ENCODE data around the gene ANKRD2. TPM values are rescaled to one million over a fixed set of nuclear protein-coding genes. Genes with fewer than 3 reads are reported as not detected.

The ANKRD2 gene
- total and polyA plus RNA-seq, 2 donors (not counting 3 experiments of a cell fraction or from before 2014, with no cell fraction given): 1.6 to 1.8 TPM

DNA sequence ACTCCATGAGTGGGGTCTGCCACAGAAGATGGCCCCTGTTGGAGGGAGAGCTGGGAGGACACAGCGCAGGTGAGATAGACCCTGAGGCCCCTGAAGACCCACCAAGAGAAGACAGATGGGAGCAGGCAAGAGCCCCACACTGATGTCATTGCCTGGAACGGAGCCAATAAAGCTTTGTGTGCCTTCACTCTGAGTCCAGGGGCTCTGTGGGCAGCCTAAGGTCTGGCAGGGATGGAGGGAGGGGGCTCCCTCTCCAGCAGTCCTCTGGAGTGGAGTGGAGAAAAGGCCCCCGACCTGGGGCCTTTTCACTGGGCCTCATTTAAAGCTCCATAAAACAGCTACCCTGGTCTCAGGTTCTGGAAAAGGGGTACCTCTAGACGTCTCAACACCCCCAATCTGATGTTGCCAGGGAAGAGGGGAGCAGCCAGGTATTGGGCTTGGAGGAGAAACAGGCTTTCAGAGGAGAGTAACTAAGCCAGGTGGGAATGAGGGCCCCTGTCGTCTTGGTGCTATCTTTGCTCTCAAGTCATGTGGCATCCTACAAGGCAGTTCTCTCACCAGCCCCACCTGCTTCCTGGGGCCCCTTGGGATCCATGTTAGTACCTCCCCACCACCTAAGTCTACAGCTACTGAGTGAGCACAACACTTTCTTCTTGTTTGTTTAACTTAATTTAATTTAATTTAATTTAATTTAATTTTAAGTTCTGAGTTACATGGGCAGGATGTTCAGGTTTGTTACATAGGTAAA is 18.3 kb downstream of the ANKRD2 start:
- CTCF ChIA-PET: interaction anchor here (1.6 to 3.1 kb wide), 4 partner anchors 10 to 19 kb away, joined by 3 to 16 read pairs (median 8); partner anchors contain the start of gene ANKRD2
- Histone ChIP-seq H4K20me1 (replicated peaks; ENCODE audit: control insufficient read depth, extremely low read depth, insufficient read depth, low read length) (no peaks in the 10 kb centered on the region), H2AFZ (ENCODE audit: low read depth, low read length) (no peak overlapping the region), H3K9ac (replicated peaks; ENCODE audit: extremely low read depth, insufficient read depth, low read length) (no peak overlapping the region), H3K4me1 (ENCODE audit: control insufficient read depth, extremely low read depth, insufficient read depth, low read length) (peaks cover 4% of the 10 kb centered on the region), H3K36me3 (ENCODE audit: control insufficient read depth in 2 of 2, extremely low read depth in 1 of 2, insufficient read depth in 2 of 2, low read length in 2 of 2) (no peaks in the 10 kb centered on the region), H3K9me1 (replicated peaks; ENCODE audit: control insufficient read depth, extremely low read depth, insufficient read depth, low read length) (no peaks in the 10 kb centered on the region), H3K79me2 (ENCODE audit: control insufficient read depth, insufficient read depth, low read length) (no peaks in the 10 kb centered on the region), H3K27ac (ENCODE audit: insufficient read depth, low read depth, low read length) (no peak overlapping the region), H3K27me3 (ENCODE audit: control insufficient read depth in 2 of 2, insufficient read depth in 2 of 2, low read length in 2 of 2) (no peaks in the 10 kb centered on the region), H3K9me3 (replicated peaks; ENCODE audit: control insufficient read depth, insufficient read depth, low read length) (no peaks in the 10 kb centered on the region), H3K4me2 (ENCODE audit: insufficient read depth, low read length) (no peak overlapping the region), H3K4me3 (replicated peaks in 1 of 3; ENCODE audit: insufficient read depth in 1 of 3, low read depth in 1 of 3, low read length in 3 of 3) (no peak overlapping the region)
- TF ChIP-seq POLR2AphosphoS5 (IDR thresholded peaks at IDR 0.05; ENCODE audit: insufficient read depth, low read depth, low read length) (no peak), CTCF (IDR thresholded peaks at IDR 0.05; ENCODE audit: extremely low read depth in 1 of 2, insufficient read depth in 1 of 2, low read depth in 1 of 2, low read length in 2 of 2) (no peak), GATA2 (IDR thresholded peaks at IDR 0.05; ENCODE audit: insufficient read depth, insufficient read length, low read depth, low read length) (no peak), EZH2 (IDR thresholded peaks at IDR 0.05; ENCODE audit: borderline replicate concordance, low read depth, low read length, severe bottlenecking) (no peak), FOS (IDR thresholded peaks at IDR 0.05; ENCODE audit: borderline replicate concordance, insufficient read depth, low read length) (no peak), POLR2A (IDR thresholded peaks at IDR 0.05; ENCODE audit: low read depth, low read length) (no peak)
- no TSS peak for BruUV-seq (replicated peaks)
- DNase-seq (ENCODE audit: low read depth, low spot score) (no peak), FAIRE-seq (no peak)
- POLR2A ChIA-PET: no interaction called here
- dilution Hi-C loops (cut with MboI; ENCODE audit: extremely low pct_ligation_motif_present, low sequenced_read_pairs): no loop called here
- intact Hi-C loops (cut with micrococcal nuclease): no loop called here

Data from endothelial cell of umbilical vein (primary cell).